HG03342 (cell line): ENCODE results near the gene SERPINH1.

Experiments used
- ATAC-seq: cut with Tn5 transposase; IDR thresholded peaks from one replicate; pipeline ENCODE4 v1.9.1; 2021; ENCODE audit warnings: mild to moderate bottlenecking, moderate library complexity; ENCODE audit not compliant: unreplicated experiment

Gene SERPINH1

GRCh38 chr11:75554258-75555022, 7.6 kb upstream of the SERPINH1 start:
- ATAC-seq, result no peak

- no peak for ATAC-seq
Observed at GRCh38 chr11:75555079-75555811, 6.8 kb upstream of the SERPINH1 start.

- no peak for ATAC-seq
Observed at GRCh38 chr11:75556275-75556674, 5.8 kb upstream of the SERPINH1 start.

DNA sequence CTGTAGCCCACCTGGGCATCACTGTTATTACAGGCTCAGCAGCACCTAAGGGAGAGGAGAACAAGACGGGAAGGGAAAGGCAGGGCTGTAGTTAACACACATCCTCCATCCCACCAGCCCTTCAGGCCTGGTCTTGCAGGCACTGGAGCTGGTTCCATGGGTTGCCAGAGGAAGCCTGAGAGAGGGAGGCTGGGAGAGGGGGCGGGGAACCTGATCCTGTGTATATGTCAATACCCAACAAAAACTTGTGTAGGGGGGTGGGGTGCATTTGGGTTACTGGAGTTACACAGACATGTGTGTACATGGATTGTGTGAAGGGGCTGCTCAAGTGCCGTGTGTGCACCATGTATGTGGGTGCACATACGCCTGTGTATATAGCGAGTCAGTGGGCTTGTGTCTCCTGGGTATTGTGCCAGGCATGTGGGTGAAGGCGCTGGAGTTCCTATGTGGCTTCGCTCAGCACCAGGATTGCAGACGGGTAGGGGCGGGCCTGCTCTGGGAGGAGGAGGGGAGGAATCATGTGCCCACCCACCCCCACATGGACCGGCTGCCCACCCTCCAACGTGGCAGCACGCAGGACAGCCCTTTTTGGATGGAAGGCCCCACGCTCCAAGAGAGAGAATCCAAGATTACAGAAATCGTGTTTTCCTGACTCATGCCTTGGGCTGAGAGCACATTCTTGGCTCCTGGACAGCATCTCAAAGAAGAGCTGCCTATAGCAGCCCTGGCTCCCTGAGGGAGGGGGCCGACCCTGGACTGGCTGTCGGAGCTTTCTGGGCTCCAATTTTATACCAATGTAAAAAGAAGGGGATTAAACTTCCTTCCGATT, 4.2 kb upstream of the SERPINH1 start:
- no peak for ATAC-seq

DNA sequence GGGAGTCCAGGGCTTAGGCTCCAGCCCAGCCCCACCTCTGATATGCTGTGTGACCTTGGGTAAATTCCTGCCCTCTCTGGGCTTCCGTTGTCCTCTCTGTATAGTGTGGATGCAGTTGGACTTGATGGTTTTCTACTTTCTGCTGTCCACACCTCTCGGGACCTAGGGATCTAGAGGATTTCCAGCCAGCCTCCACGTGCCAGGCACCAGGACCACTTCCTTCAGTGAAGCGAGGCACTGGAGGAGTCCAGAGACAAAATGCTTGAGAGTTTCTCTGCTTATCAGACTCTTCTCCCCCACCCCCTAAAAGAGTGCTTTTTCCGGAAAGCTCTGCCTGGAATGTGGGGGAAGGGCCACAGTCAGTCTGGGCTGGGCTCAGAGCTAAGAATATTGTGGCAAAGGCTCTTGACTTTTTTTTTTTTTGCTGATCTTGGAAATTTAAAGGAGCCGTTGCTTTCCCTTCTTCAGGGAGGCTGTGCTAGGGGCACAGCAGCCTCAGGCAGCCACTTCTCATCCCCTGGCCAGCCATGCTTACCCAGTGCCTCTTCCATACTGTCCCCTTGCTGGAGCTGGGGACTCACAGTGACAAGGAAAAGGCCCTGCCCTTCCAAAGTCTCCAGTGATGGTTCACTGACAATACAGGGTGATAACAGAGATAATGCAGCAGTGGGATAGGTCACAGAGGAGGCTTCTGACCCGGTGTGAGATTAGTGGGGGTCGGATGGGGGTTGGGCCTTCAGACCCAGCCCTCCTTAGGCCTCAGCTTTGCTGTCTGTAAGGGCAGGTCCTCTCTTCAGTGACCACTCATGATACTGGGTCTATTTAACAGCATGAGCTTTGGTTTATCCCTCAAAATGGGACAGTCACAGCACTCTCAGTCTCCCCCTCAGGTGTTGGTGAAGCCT, 2.9 kb upstream of the SERPINH1 start:
- ATAC-seq, result no peak

GRCh38 chr11:75560644-75561043, 1.4 kb upstream of the SERPINH1 start:
- no peak for ATAC-seq

DNA sequence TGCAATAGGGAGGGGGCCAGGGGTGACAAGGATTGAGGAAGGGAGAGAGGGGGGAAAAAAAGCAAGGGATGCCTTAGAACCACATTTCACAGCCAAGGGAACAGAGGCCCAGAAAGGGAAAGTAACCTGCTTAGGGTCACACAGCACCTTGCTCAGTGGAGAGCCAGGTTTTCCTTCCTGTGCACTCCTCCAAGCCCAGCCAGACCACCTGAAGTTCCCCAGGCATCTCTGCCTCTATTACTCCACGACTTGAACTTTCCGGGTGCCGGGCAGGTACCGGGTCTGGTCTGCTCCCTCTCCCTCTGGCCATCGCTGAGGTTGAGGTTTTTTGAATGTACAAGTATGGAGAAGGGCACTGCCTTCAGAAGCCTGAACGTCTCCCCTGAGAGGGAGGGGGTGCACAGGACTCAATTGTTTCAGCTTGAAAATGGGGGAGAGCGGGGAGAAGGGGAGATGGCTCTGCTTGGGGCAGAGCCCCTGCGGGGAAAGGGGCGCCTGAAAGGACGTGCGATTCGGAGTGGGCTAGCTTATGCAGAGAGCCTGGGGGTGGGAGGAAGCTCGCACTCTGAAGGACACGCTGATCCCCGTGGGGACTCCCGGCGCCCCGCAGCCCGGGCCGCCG, 516 bp upstream of the SERPINH1 start:
- peak; percentile 9 for ATAC-seq

DNA sequence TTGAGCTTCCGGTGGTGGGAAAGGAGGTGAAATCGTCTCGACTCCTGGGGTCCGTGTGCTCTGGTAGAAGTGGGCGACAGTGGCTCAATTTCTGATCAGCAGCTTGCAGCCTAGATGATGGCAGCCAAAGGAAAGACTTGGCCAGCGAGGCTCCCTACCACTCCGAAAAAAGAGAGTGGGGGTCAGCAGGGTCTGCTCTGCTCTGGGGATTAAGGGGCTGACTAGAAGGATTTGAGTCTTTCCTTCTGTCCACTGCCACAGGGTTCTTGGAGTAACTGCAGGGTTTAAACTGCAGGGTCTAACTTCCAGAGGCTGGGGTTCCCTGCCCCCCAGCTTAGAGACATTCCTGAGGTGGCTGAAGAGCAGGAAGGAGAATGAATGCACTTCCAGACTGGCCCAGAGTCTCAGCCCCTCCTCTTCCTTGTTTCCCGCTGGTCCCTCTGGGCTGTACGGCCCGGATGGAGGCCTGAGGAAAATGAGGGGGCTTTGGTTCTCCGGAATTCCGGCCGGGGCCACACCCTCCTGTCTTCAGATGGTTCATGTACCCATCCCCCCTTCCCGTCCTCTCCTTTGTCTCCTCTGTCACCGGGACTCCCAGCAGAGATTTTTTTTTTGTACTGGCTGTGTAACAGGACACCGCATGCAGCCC, 907 bp downstream of the SERPINH1 start:
- ATAC-seq, result no peak

- ATAC-seq, result no peak
Observed at GRCh38 chr11:75563501-75563977, 1.5 kb downstream of the SERPINH1 start.

GRCh38 chr11:75563978-75564552, 2.0 kb downstream of the SERPINH1 start:
- ATAC-seq, result no peak

DNA sequence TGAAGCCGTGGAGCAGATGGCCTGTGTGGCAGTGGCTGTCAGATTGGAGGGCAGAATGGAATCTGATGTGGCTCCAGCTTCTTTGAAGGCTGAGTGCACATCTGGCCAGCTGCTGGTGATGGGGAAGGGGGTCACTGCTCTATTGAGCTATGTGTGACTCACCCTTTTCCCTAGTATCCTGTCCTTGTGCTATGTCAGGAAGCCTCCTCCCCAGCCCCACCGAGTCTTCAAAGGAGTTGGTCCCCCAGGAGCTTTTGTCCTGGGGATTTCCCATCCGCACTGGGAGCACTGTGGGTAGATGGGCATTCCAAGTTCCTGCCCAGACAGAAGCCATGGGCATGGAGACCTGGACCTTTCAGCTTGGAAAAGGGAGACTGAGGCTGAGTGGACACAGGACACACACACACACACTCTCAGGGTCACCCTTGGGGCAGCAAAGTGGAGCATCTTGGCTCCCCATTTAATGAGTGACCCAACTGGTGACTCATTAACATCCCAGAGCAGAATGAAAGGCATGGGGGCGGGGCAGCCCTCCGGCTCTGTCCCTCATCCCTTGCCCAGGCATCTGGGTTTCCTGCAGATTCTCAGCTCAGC, 3.3 kb downstream of the SERPINH1 start:
- ATAC-seq, result no peak

GRCh38 chr11:75565916-75566762, 4.1 kb downstream of the SERPINH1 start:
- no peak for ATAC-seq

DNA sequence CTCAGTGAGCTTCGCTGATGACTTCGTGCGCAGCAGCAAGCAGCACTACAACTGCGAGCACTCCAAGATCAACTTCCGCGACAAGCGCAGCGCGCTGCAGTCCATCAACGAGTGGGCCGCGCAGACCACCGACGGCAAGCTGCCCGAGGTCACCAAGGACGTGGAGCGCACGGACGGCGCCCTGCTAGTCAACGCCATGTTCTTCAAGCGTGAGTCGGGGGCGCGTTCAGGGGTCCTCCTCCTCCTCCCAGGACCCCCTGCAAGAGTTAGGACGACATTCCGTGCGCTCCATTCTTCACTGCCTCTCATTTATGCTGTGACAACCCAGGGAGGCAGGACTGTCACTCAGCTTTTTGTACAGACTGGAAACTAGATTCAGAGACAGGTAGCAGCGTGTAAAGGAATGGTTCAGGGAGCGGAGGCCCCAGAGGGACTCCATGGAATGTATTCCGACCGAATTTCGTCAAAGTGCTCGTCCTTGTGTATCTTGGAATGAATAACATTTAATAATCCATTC, 4.8 kb downstream of the SERPINH1 start:
- ATAC-seq, result no peak

GRCh38 chr11:75567971-75568370, 5.9 kb downstream of the SERPINH1 start:
- ATAC-seq, result no peak

DNA sequence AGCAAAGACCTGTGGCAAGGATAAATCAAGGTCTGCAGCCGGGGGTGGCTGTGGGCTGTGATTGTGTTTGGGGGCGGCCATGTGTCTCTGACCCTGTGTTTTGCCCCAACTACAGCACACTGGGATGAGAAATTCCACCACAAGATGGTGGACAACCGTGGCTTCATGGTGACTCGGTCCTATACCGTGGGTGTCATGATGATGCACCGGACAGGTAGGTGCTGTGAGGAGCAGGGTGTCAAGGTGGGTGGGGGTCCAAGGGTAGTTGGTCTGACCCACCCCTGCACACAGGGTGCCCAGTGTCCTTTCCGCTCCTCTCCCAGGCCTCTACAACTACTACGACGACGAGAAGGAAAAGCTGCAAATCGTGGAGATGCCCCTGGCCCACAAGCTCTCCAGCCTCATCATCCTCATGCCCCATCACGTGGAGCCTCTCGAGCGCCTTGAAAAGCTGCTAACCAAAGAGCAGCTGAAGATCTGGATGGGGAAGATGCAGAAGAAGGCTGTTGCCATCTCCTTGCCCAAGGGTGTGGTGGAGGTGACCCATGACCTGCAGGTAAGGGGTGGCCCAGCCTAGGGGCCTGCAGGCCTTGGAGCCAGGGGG, 6.7 kb downstream of the SERPINH1 start:
- ATAC-seq, result no peak

GRCh38 chr11:75570559-75571139, 8.6 kb downstream of the SERPINH1 start:
- no peak for ATAC-seq

- ATAC-seq, result no peak
Observed at GRCh38 chr11:75571625-75572024, 9.6 kb downstream of the SERPINH1 start.
